Measurements from ENCODE around the gene NREP. TPM values are rescaled to one million over a fixed set of nuclear protein-coding genes. Genes with fewer than 3 reads are reported as not detected.

NREP gene
- total and polyA plus RNA-seq, 2 donors (not counting 1 experiment from before 2014, with no cell fraction given) = 56.8 to 364 TPM

GRCh38 chr5:111739416-111739815 lies 17.6 kb downstream of the NREP start:
- DNase-seq (ENCODE audit: low read depth in 2 of 2) = no peak
- H3K36me3 ChIP-seq (ENCODE audit: control insufficient read depth, insufficient read depth, low read length) = no peaks in the 10 kb centered on the region
- peaks cover 59% of the 10 kb centered on the region for H3K4me1 ChIP-seq (ENCODE audit: control insufficient read depth, extremely low read depth, insufficient read depth, low read length)
- H3K27ac ChIP-seq (ENCODE audit: insufficient read depth, low read length) = peak overlapping the region; percentile 50
- no peak overlapping the region for H3K9ac ChIP-seq (ENCODE audit: insufficient read depth, low read length)
- no peak overlapping the region for H3K4me3 ChIP-seq (replicated peaks in 1 of 4; ENCODE audit: control extremely low read depth in 1 of 4, insufficient read depth in 1 of 4, low read depth in 3 of 4, low read length in 4 of 4)
- H3K79me2 ChIP-seq (ENCODE audit: control insufficient read depth, insufficient read depth, low read length) = peaks cover 40% of the 10 kb centered on the region
- TF ChIP-seq EZH2 (IDR thresholded peaks at IDR 0.05; ENCODE audit: low read length, missing control alignments) = no peak
- TF ChIP-seq CTCF (conservative IDR thresholded peaks at IDR 0.05 in 1 of 2, IDR thresholded peaks at IDR 0.05 in 1 of 2; ENCODE audit: low read depth in 1 of 2, low read length in 2 of 2) = no peak
- no peaks in the 10 kb centered on the region for H3K27me3 ChIP-seq (ENCODE audit: control insufficient read depth, insufficient read depth, low read length)
- H3K4me2 ChIP-seq (ENCODE audit: extremely low read depth, insufficient read depth, low read length) = no peak overlapping the region
- no peak overlapping the region for H2AFZ ChIP-seq (ENCODE audit: low read length)
- H4K20me1 ChIP-seq (ENCODE audit: control insufficient read depth, extremely low read depth, insufficient read depth, low read length) = no peaks in the 10 kb centered on the region
- no peaks in the 10 kb centered on the region for H3K9me3 ChIP-seq (ENCODE audit: control insufficient read depth, insufficient read depth, low read depth, low read length)

GRCh38 chr5:111738118-111738517 lies 18.9 kb downstream of the NREP start:
- no peaks in the 10 kb centered on the region for H3K9me3 ChIP-seq (ENCODE audit: control insufficient read depth, insufficient read depth, low read depth, low read length)
- peaks cover 3% of the 10 kb centered on the region for H3K36me3 ChIP-seq (ENCODE audit: control insufficient read depth, insufficient read depth, low read length)
- H3K27ac ChIP-seq (ENCODE audit: insufficient read depth, low read length) = peak overlapping the region; percentile 38
- no peaks in the 10 kb centered on the region for H3K27me3 ChIP-seq (ENCODE audit: control insufficient read depth, insufficient read depth, low read length)
- TF ChIP-seq CTCF (conservative IDR thresholded peaks at IDR 0.05 in 1 of 2, IDR thresholded peaks at IDR 0.05 in 1 of 2; ENCODE audit: low read depth in 1 of 2, low read length in 2 of 2) = no peak
- TF ChIP-seq EZH2 (IDR thresholded peaks at IDR 0.05; ENCODE audit: low read length, missing control alignments) = no peak
- H3K9ac ChIP-seq (ENCODE audit: insufficient read depth, low read length) = no peak overlapping the region
- H3K79me2 ChIP-seq (ENCODE audit: control insufficient read depth, insufficient read depth, low read length) = peaks cover 36% of the 10 kb centered on the region
- DNase-seq (ENCODE audit: low read depth in 2 of 2) = peak in 1 of 2 donors; percentile 80
- H3K4me3 ChIP-seq (replicated peaks in 1 of 4; ENCODE audit: control extremely low read depth in 1 of 4, insufficient read depth in 1 of 4, low read depth in 3 of 4, low read length in 4 of 4) = no peak overlapping the region
- peaks cover 55% of the 10 kb centered on the region for H3K4me1 ChIP-seq (ENCODE audit: control insufficient read depth, extremely low read depth, insufficient read depth, low read length)
- H3K4me2 ChIP-seq (ENCODE audit: extremely low read depth, insufficient read depth, low read length) = peak overlapping the region; percentile 11
- H2AFZ ChIP-seq (ENCODE audit: low read length) = no peak overlapping the region
- H4K20me1 ChIP-seq (ENCODE audit: control insufficient read depth, extremely low read depth, insufficient read depth, low read length) = no peaks in the 10 kb centered on the region

- peaks cover 55% of the 10 kb centered on the region for H3K4me1 ChIP-seq (ENCODE audit: control insufficient read depth, extremely low read depth, insufficient read depth, low read length)
- peaks cover 3% of the 10 kb centered on the region for H3K36me3 ChIP-seq (ENCODE audit: control insufficient read depth, insufficient read depth, low read length)
- H3K4me2 ChIP-seq (ENCODE audit: extremely low read depth, insufficient read depth, low read length) = no peak overlapping the region
Observed at GRCh38 chr5:111737716-111738115, 19.3 kb downstream of the NREP start.

More at GRCh38 chr5:111737716-111738115, 19.3 kb downstream of the NREP start:
- H3K9me3 ChIP-seq (ENCODE audit: control insufficient read depth, insufficient read depth, low read depth, low read length) = no peaks in the 10 kb centered on the region
- no peaks in the 10 kb centered on the region for H3K27me3 ChIP-seq (ENCODE audit: control insufficient read depth, insufficient read depth, low read length)
- no peak overlapping the region for H3K9ac ChIP-seq (ENCODE audit: insufficient read depth, low read length)
- TF ChIP-seq EZH2 (IDR thresholded peaks at IDR 0.05; ENCODE audit: low read length, missing control alignments) (no peak), CTCF (conservative IDR thresholded peaks at IDR 0.05 in 1 of 2, IDR thresholded peaks at IDR 0.05 in 1 of 2; ENCODE audit: low read depth in 1 of 2, low read length in 2 of 2) (no peak)
- H4K20me1 ChIP-seq (ENCODE audit: control insufficient read depth, extremely low read depth, insufficient read depth, low read length) = no peaks in the 10 kb centered on the region
- peaks cover 36% of the 10 kb centered on the region for H3K79me2 ChIP-seq (ENCODE audit: control insufficient read depth, insufficient read depth, low read length)
- peak overlapping the region; percentile 38 for H3K27ac ChIP-seq (ENCODE audit: insufficient read depth, low read length)
- no peak overlapping the region for H2AFZ ChIP-seq (ENCODE audit: low read length)
- H3K4me3 ChIP-seq (replicated peaks in 1 of 4; ENCODE audit: control extremely low read depth in 1 of 4, insufficient read depth in 1 of 4, low read depth in 3 of 4, low read length in 4 of 4) = no peak overlapping the region
- peak; percentile 80 to 86 for DNase-seq (ENCODE audit: low read depth in 2 of 2)
